Keratinocyte (primary cell): ENCODE measurements around the gene PITPNC1. TPM values are rescaled to one million over a fixed set of nuclear protein-coding genes. Genes with fewer than 3 reads are reported as not detected.
A peak's percentile ranks its signal among the peaks of the same experiment; 100 is the strongest.

Experiments
- DNase-seq: peaks from one replicate; pipeline ENCODE4 v3.0.0-alpha.2; 2011; ENCODE audit warnings: low read depth, missing footprints, low spot score
- FAIRE-seq: peaks from 2 replicates; lab custom pipeline; 2011; peaks lifted over from hg19 to GRCh38; lab: Jason Lieb, UNC
- H2AFZ ChIP-seq: 2 replicates; pipeline ENCODE4 v1.6.0; 2012; ENCODE audit warnings: low read length, control low read depth, inconsistent platforms; ENCODE audit not compliant: control insufficient read depth
- H3K27ac ChIP-seq: 2 replicates; pipeline ENCODE4 v1.5.1; 2011; ENCODE audit warnings: low read length; ENCODE audit not compliant: control insufficient read depth, insufficient read depth
- H3K27me3 ChIP-seq: 3 replicates; pipeline ENCODE4 v1.6.0; 2011; ENCODE audit warnings: low read length; ENCODE audit not compliant: control insufficient read depth, insufficient read depth; ENCODE audit errors: extremely low read depth
- H3K36me3 ChIP-seq, 2 experiments: 2 replicates in 1 of 2; 3 replicates in 1 of 2; pipeline ENCODE4 v1.5.1; 2011; ENCODE audit warnings: low read length in 2 of 2, mild to moderate bottlenecking in 1 of 2; ENCODE audit not compliant: control insufficient read depth in 2 of 2, insufficient read depth in 2 of 2; ENCODE audit errors: extremely low read depth in 1 of 2
- H3K4me1 ChIP-seq: 3 replicates; pipeline ENCODE4 v1.5.1; 2011; ENCODE audit warnings: low read length; ENCODE audit not compliant: control insufficient read depth, insufficient read depth; ENCODE audit errors: extremely low read depth
- H3K4me2 ChIP-seq: 3 replicates; pipeline ENCODE4 v1.6.0; 2011; ENCODE audit warnings: low read depth, low read length; ENCODE audit not compliant: control insufficient read depth, insufficient read depth; ENCODE audit errors: extremely low read depth
- H3K4me3 ChIP-seq, 3 experiments: fragments of 200-600 bp in 1 of 3; sonication (generic) in 1 of 3; 2 replicates in 2 of 3; 3 replicates in 1 of 3; pipeline ENCODE4 v1.5.1; 2011 to 2016; ENCODE audit warnings: low read length in 3 of 3, mild to moderate bottlenecking in 3 of 3, control low read depth in 2 of 3, inconsistent platforms in 1 of 3, low read depth in 1 of 3, mixed read lengths in 1 of 3, mixed run types in 1 of 3, moderate library complexity in 1 of 3; ENCODE audit not compliant: control insufficient read depth in 2 of 3, insufficient read depth in 2 of 3; ENCODE audit errors: extremely low read depth in 1 of 3
- H3K79me2 ChIP-seq: 2 replicates; pipeline ENCODE4 v1.6.0; 2012; ENCODE audit warnings: low read length; ENCODE audit not compliant: control insufficient read depth, insufficient read depth
- H3K9ac ChIP-seq: 3 replicates; pipeline ENCODE4 v1.6.0; 2011; ENCODE audit warnings: low read length; ENCODE audit not compliant: control insufficient read depth, insufficient read depth; ENCODE audit errors: extremely low read depth
- H3K9me1 ChIP-seq: 3 replicates; pipeline ENCODE4 v1.6.0; 2011; ENCODE audit warnings: low read length; ENCODE audit not compliant: control insufficient read depth, insufficient read depth; ENCODE audit errors: extremely low read depth
- H3K9me3 ChIP-seq: 2 replicates; pipeline ENCODE4 v1.5.1; 2012; ENCODE audit warnings: low read depth, low read length; ENCODE audit not compliant: control insufficient read depth
- H4K20me1 ChIP-seq: 3 replicates; pipeline ENCODE4 v1.6.0; 2011; ENCODE audit warnings: low read length; ENCODE audit not compliant: control insufficient read depth, insufficient read depth; ENCODE audit errors: extremely low read depth
- CTCF ChIP-seq, 3 experiments: IDR thresholded peaks in 1 of 3; conservative IDR thresholded peaks in 1 of 3; optimal IDR thresholded peaks in 1 of 3; 2 replicates in 2 of 3; 3 replicates in 1 of 3; pipeline versions ENCODE3 to v1.5.1; 2011; ENCODE audit warnings: low read length in 3 of 3, mild to moderate bottlenecking in 3 of 3, moderate library complexity in 2 of 3, control low read depth in 1 of 3, inconsistent platforms in 1 of 3; ENCODE audit not compliant: insufficient read depth in 2 of 3; ENCODE audit errors: extremely low read depth in 1 of 3
- EZH2 ChIP-seq: IDR thresholded peaks from one replicate; pipeline ENCODE4 v1.6.1; 2012; ENCODE audit warnings: inconsistent platforms, mild to moderate bottlenecking, low read length, moderate library complexity
- dilution Hi-C: fragments of 300-500 bp; cut with MboI; formaldehyde crosslinking; loops from one replicate; pipeline ENCODE4 v1.7.0; 2020; ENCODE audit warnings: low sequenced_read_pairs; ENCODE audit not compliant: extremely low pct_ligation_motif_present
- polyA plus RNA-seq, 5 experiments: library from polyadenylated mRNA; depleted of rRNA in 3 of 5; stranded (reverse) in 3 of 5; stranded (forward) in 1 of 5; unstranded in 1 of 5; fragments of >200 nt; gene quantifications; 1 replicate in 1 of 5; 2 replicates in 3 of 5; 3 replicates in 1 of 5; pipeline versions ENCODE4 v1.2.1 to v1.2.3, GENCODE V29; 2011 to 2012; ENCODE audit warnings: missing spikeins in 2 of 5, low read depth in 1 of 5, low replicate concordance in 1 of 5

Gene PITPNC1
- polyA plus RNA-seq, 1 donor (not counting 4 experiments of a cell fraction or from before 2014, with no cell fraction given) = 24.8 TPM

GRCh38 chr17:67434061-67434525 lies 57.0 kb downstream of the PITPNC1 start:
- Histone ChIP-seq H2AFZ (no peak overlapping the region), H3K36me3 (no peaks in the 10 kb centered on the region), H3K27me3 (no peaks in the 10 kb centered on the region), H3K4me2 (no peak overlapping the region), H3K4me3 (no peak overlapping the region), H3K79me2 (peaks cover 15% of the 10 kb centered on the region), H3K27ac (no peak overlapping the region), H3K9me3 (no peaks in the 10 kb centered on the region), H4K20me1 (no peaks in the 10 kb centered on the region), H3K9me1 (no peaks in the 10 kb centered on the region), H3K4me1 (peaks cover 24% of the 10 kb centered on the region), H3K9ac (no peak overlapping the region)
- peak; percentile 5 for FAIRE-seq
- dilution Hi-C loops = no loop called here
- no peak for DNase-seq
- TF ChIP-seq CTCF (optimal IDR thresholded peaks at IDR 0.05 in 1 of 3, IDR thresholded peaks at IDR 0.05 in 1 of 3, conservative IDR thresholded peaks at IDR 0.05 in 1 of 3; ENCODE audit: extremely low read depth in 1 of 3, insufficient read depth in 2 of 3, low read length in 3 of 3) (no peak), EZH2 (no peak)

- H2AFZ ChIP-seq = no peak overlapping the region
- H3K27me3 ChIP-seq = no peaks in the 10 kb centered on the region
- H3K9me3 ChIP-seq = no peaks in the 10 kb centered on the region
- dilution Hi-C loops = no loop called here
- FAIRE-seq = no peak
- H3K4me2 ChIP-seq = no peak overlapping the region
- H3K9ac ChIP-seq = no peak overlapping the region
- DNase-seq = no peak
- no peaks in the 10 kb centered on the region for H3K9me1 ChIP-seq
- no peaks in the 10 kb centered on the region for H4K20me1 ChIP-seq
- no peak overlapping the region for H3K4me3 ChIP-seq
- no peaks in the 10 kb centered on the region for H3K36me3 ChIP-seq
- no peak overlapping the region for H3K27ac ChIP-seq
- peaks cover 15% of the 10 kb centered on the region for H3K79me2 ChIP-seq
- TF ChIP-seq CTCF (optimal IDR thresholded peaks at IDR 0.05 in 1 of 3, IDR thresholded peaks at IDR 0.05 in 1 of 3, conservative IDR thresholded peaks at IDR 0.05 in 1 of 3; ENCODE audit: extremely low read depth in 1 of 3, insufficient read depth in 2 of 3, low read length in 3 of 3) (no peak), EZH2 (no peak)
- H3K4me1 ChIP-seq = peaks cover 24% of the 10 kb centered on the region
These were observed 58.0 kb downstream of the PITPNC1 start for GRCh38 chr17:67435122-67435521.
